HepG2 (cell line): ENCODE results near the gene PIP4K2B. TPM values are rescaled to one million over a fixed set of nuclear protein-coding genes. Genes with fewer than 3 reads are reported as not detected.
A peak's percentile ranks its signal among the peaks of the same experiment; 100 is the strongest.

ENCODE experiments used
- ATF6 ChIP-seq: sonication (generic); formaldehyde crosslinking; conservative IDR thresholded peaks from 2 replicates; pipeline ENCODE4 v1.4.0; 2020; ENCODE audit warnings: missing genetic modification reagents
- CAMTA2 ChIP-seq: sonication (generic); formaldehyde crosslinking; IDR thresholded peaks from 2 replicates; pipeline ENCODE4 v1.4.0; 2020; ENCODE audit warnings: mild to moderate bottlenecking, missing genetic modification reagents, borderline replicate concordance
- CENPT ChIP-seq: sonication (generic); formaldehyde crosslinking; IDR thresholded peaks from 2 replicates; pipeline ENCODE4 v1.8.0; 2022; ENCODE audit warnings: low read depth, mild to moderate bottlenecking, moderate library complexity, missing genetic modification reagents
- E2F1 ChIP-seq: sonication (generic); formaldehyde crosslinking; IDR thresholded peaks from 2 replicates; pipeline ENCODE4 v1.5.0; 2020; ENCODE audit warnings: missing genetic modification reagents
- FOXA3 ChIP-seq: IDR thresholded peaks from 2 replicates; pipeline ENCODE4 v1.6.1; 2016; ENCODE audit warnings: missing genetic modification reagents, missing compliant biosample characterization
- MBD4 ChIP-seq: IDR thresholded peaks from 2 replicates; pipeline ENCODE4 v1.6.1; 2012; ENCODE audit warnings: low read length, inconsistent platforms, borderline replicate concordance
- MTA1 ChIP-seq: sonication (generic); formaldehyde crosslinking; IDR thresholded peaks from 2 replicates; pipeline ENCODE4 v1.4.0; 2020; ENCODE audit warnings: missing genetic modification reagents, mild to moderate bottlenecking, borderline replicate concordance
- MTF2 ChIP-seq: sonication (generic); formaldehyde crosslinking; IDR thresholded peaks from 2 replicates; pipeline ENCODE4 v1.5.0; 2020; ENCODE audit warnings: missing genetic modification reagents, borderline replicate concordance
- RARG ChIP-seq: sonication (generic); formaldehyde crosslinking; IDR thresholded peaks from 2 replicates; pipeline ENCODE4 v1.4.0; 2020; ENCODE audit warnings: low read depth, mild to moderate bottlenecking, missing genetic modification reagents
- RFX3 ChIP-seq: IDR thresholded peaks from 2 replicates; pipeline ENCODE4 v1.6.1; 2016; ENCODE audit warnings: missing biosample characterization, missing genetic modification reagents
- SRF ChIP-seq: IDR thresholded peaks from 2 replicates; pipeline ENCODE4 v1.6.1; 2011; ENCODE audit warnings: mild to moderate bottlenecking, low read depth, low read length, moderate library complexity
- SYNCRIP ChIP-seq: fragments of 200-400 bp; formaldehyde crosslinking; IDR thresholded peaks from 2 replicates; pipeline ENCODE4 v1.6.1; 2018; ENCODE audit warnings: mild to moderate bottlenecking, low read depth, low read length; ENCODE audit not compliant: insufficient read depth
- TRIM22 ChIP-seq: fragments of 450-650 bp; IDR thresholded peaks from 2 replicates; pipeline ENCODE4 v1.6.1; 2017
- ZBTB34 ChIP-seq: sonication (generic); formaldehyde crosslinking; IDR thresholded peaks from 2 replicates; pipeline ENCODE4 v1.8.0; 2022; ENCODE audit warnings: mild to moderate bottlenecking, missing genetic modification reagents
- ZFP36L1 ChIP-seq: sonication (generic); formaldehyde crosslinking; IDR thresholded peaks from 2 replicates; pipeline ENCODE4 v1.8.0; 2022; ENCODE audit warnings: mild to moderate bottlenecking, missing genetic modification reagents, moderate library complexity
- ZNF329 ChIP-seq: sonication (generic); formaldehyde crosslinking; IDR thresholded peaks from 2 replicates; pipeline ENCODE4 v1.9.0; 2021; ENCODE audit warnings: low read depth, mild to moderate bottlenecking, missing genetic modification reagents
- ZNF512B ChIP-seq: sonication (generic); formaldehyde crosslinking; IDR thresholded peaks from 2 replicates; pipeline ENCODE4 v1.5.1; 2020; ENCODE audit warnings: missing genetic modification reagents, mild to moderate bottlenecking, borderline replicate concordance
- ZNF782 ChIP-seq: sonication (generic); formaldehyde crosslinking; IDR thresholded peaks from 2 replicates; pipeline ENCODE4 v1.4.0; 2020; ENCODE audit warnings: missing genetic modification reagents, mild to moderate bottlenecking, borderline replicate concordance
- ZNF839 ChIP-seq: sonication (generic); formaldehyde crosslinking; IDR thresholded peaks from 2 replicates; pipeline ENCODE4 v1.4.0; 2020; ENCODE audit warnings: missing genetic modification reagents, mild to moderate bottlenecking, borderline replicate concordance
- polyA plus RNA-seq, 8 experiments: library from polyadenylated mRNA; depleted of rRNA in 3 of 8; stranded (reverse) in 7 of 8; unstranded in 1 of 8; fragments of >200 nt; fragmentation: Illumina TruSeq in 4 of 8; extraction: Trizol in 4 of 8; gene quantifications; 2 replicates each; pipeline versions ENCODE4 v1.2.1 to v1.2.3, GENCODE V29; 2011 to 2016; ENCODE audit warnings: low read depth in 4 of 8, missing spikeins in 1 of 8, mixed read lengths in 1 of 8; ENCODE audit not compliant: insufficient read depth in 1 of 8
- total RNA-seq, 5 experiments: library from RNA; depleted of rRNA; stranded (reverse); fragments of >200 nt; fragmentation: Illumina TruSeq; extraction: Trizol; gene quantifications; 2 replicates each; pipeline ENCODE4 v1.2.3, GENCODE V29; 2016; ENCODE audit warnings: low read depth in 1 of 5

The PIP4K2B gene
- total and polyA plus RNA-seq, 2 of the 13 experiments (the other 11 are each of a cell fraction or from before 2014, with no cell fraction given): 20.4 to 54.0 TPM

GRCh38 chr17:38824899-38825761 is 25.8 kb upstream of the PIP4K2B start, which contains the start of gene CWC25 (continued):
- TF ChIP-seq TRIM22: no peak
- peak; percentile 17; the same call in 1 of the 2 replicates for TF ChIP-seq ZFP36L1 (CRISPR knock-in tag)
- TF ChIP-seq RFX3: peak; percentile 67
- TF ChIP-seq ATF6 (CRISPR knock-in tag): peak; percentile 69
- TF ChIP-seq ZNF329 (CRISPR knock-in tag): peak; percentile 86
- peak; percentile 90; the same call in 1 of the 2 replicates for TF ChIP-seq ZNF839
- peak; percentile 97 for TF ChIP-seq SRF
- TF ChIP-seq MTF2 (CRISPR knock-in tag): no peak
- TF ChIP-seq CENPT: no peak; the same call in 1 of the 2 replicates
- 0 out of 2 replicates have a peak, but pooled peaks have one; percentile 68 for TF ChIP-seq MTA1 (CRISPR knock-in tag)
- TF ChIP-seq ZBTB34: peak; percentile 57; the same call in 1 of the 2 replicates
- TF ChIP-seq E2F1 (CRISPR knock-in tag): no peak
- 0 out of 2 replicates have a peak, but pooled peaks have one; percentile 46 for TF ChIP-seq RARG (CRISPR knock-in tag)
- peak; percentile 90; the same call in 1 of the 2 replicates for TF ChIP-seq CAMTA2 (CRISPR knock-in tag)
- TF ChIP-seq SYNCRIP: no peak
- peak; percentile 84 for TF ChIP-seq FOXA3 (CRISPR knock-in tag)
- no peak for TF ChIP-seq MBD4
- peak; percentile 90; the same call in 1 of the 2 replicates for TF ChIP-seq ZNF512B (CRISPR knock-in tag)
- TF ChIP-seq ZNF782 (CRISPR knock-in tag): no peak
